ENCODE results near the gene GNG14. TPM values are rescaled to one million over a fixed set of nuclear protein-coding genes. Genes with fewer than 3 reads are reported as not detected.
A peak's percentile ranks its signal among the peaks of the same experiment; 100 is the strongest.
"Not testable (repeated sequence)": the region's sequence is repeated elsewhere in the genome, so short reads cannot be mapped to it uniquely, and the experiment has no call there.

The GNG14 gene
- total RNA-seq = not detected in 2 replicates

DNA sequence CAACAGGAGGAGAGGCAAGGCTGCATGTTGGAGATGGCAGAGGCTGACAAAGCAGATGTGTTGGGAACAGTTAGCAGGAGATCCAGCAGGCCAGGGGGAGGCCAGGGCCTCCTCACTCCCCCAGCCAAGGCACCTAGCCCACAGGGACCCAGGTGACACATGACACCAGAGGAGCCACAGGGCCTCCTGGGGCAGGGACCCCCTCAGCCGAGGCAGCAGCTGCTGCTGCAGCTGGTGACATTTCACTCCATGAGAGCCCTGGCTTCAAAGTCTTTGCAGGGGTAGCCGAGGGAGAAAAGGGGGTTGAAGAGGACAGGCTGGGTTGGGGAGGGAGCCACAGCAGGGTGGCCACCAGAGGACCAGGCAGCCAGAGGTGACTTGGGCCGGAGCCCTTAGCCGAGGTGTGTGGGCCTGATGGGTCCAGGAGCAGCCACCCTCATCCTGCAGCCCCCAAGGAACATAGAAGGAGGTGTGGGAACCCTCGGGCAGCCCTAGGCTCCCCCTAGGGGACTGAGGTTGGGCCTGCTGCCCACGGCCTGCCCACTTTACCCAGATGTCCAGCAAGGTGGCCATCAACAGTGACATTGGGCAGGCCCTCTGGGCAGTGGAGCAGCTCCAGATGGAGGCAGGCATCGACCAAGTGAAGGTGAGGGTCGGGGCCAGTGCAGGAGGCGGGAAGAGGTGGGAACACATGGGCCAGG is at the start of gene GNG14:
Gene GNG14 (plus strand): TSS at position 503 of the 701 bp plus-strand sequence. CDS start 51 bp downstream, at position 554.
- Histone ChIP-seq H3K36me3 (ENCODE audit: control insufficient read depth, insufficient read depth, low read length) (no peaks in the 10 kb centered on the region), H3K4me3 (ENCODE audit: low read depth, low read length) (no peak within 1 kb of the TSS), H3K27me3 (ENCODE audit: control insufficient read depth, insufficient read depth, low read length) (no peaks in the 10 kb centered on the region)
- TF ChIP-seq CTCF (IDR thresholded peaks at IDR 0.05; ENCODE audit: insufficient read depth, low read length, poor library complexity, severe bottlenecking) = no peak
- DNase-seq (ENCODE audit: low read depth) = no peak

GRCh38 chr19:12638611-12639182 is 49.1 kb upstream of the GNG14 start:
- H3K4me3 ChIP-seq (ENCODE audit: low read depth, low read length) = no peak overlapping the region
- DNase-seq (ENCODE audit: low read depth) = no peak
- no peak for TF ChIP-seq CTCF (IDR thresholded peaks at IDR 0.05; ENCODE audit: insufficient read depth, low read length, poor library complexity, severe bottlenecking)
- H3K36me3 ChIP-seq (ENCODE audit: control insufficient read depth, insufficient read depth, low read length) = no peaks in the 10 kb centered on the region
- H3K27me3 ChIP-seq (ENCODE audit: control insufficient read depth, insufficient read depth, low read length) = no peaks in the 10 kb centered on the region

DNA sequence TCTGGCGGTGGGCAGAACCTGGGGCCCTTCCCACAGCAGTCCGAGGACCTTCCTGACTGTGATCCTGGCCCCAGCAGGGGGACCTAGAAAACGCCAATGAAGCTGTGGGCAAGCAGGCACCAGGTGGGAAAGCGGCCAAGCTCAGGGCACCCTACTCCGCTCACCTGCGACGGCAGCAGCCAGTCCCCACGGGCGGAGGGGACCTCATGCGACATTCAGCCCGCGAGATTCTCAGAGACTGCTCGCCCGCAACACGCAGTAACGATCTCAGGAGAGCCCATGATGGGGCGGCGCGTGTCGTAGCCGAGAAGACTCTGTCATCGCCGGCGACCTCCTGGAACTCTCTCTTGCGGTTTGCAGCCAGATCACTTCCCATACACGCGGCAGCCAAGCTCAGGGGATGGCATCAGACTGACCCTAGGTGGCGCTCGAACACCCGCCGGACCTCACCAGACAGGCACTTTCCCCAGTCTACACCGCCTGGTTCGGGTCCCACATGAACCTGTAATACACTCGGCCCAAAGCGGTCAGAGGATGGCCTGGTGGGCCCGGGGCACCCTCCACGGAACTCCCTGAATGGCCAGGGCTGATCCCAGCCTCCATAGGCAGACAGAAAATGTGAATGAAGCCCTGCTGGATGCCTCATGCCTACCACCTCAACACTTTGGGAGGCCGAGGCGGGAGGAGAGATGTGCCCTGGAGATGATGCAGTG is 47.7 kb upstream of the GNG14 start:
- no peaks in the 10 kb centered on the region for H3K27me3 ChIP-seq (ENCODE audit: control insufficient read depth, insufficient read depth, low read length)
- peak; percentile 35 for DNase-seq (ENCODE audit: low read depth)
- peak; percentile 70 for TF ChIP-seq CTCF (IDR thresholded peaks at IDR 0.05; ENCODE audit: insufficient read depth, low read length, poor library complexity, severe bottlenecking)
- H3K4me3 ChIP-seq (ENCODE audit: low read depth, low read length) = no peak overlapping the region
- no peaks in the 10 kb centered on the region for H3K36me3 ChIP-seq (ENCODE audit: control insufficient read depth, insufficient read depth, low read length)

DNA sequence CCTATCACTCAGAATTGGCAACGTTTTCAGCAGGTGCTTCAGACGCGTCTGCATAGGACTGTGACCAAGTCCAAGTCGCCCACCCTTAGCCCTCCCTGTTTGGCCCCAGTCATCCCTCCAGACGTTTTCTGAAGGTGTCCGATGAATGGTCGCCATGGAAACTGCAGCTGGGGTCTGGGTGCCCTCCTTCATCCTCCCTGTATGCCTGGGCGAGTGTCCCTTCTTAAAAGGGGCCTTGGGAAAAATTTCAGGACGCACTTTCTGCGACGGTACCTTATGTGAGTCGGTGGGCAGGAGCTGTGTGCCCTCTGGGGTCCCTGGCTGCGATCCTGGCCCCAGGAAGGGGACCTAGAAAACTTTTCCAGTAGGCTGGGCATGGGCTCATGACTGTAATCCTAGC is 46.3 kb upstream of the GNG14 start:
- DNase-seq (ENCODE audit: low read depth) = no peak
- Histone ChIP-seq H3K36me3 (ENCODE audit: control insufficient read depth, insufficient read depth, low read length) (no peaks in the 10 kb centered on the region), H3K4me3 (ENCODE audit: low read depth, low read length) (no peak overlapping the region), H3K27me3 (ENCODE audit: control insufficient read depth, insufficient read depth, low read length) (no peaks in the 10 kb centered on the region)
- TF ChIP-seq CTCF (IDR thresholded peaks at IDR 0.05; ENCODE audit: insufficient read depth, low read length, poor library complexity, severe bottlenecking) = no peak

DNA sequence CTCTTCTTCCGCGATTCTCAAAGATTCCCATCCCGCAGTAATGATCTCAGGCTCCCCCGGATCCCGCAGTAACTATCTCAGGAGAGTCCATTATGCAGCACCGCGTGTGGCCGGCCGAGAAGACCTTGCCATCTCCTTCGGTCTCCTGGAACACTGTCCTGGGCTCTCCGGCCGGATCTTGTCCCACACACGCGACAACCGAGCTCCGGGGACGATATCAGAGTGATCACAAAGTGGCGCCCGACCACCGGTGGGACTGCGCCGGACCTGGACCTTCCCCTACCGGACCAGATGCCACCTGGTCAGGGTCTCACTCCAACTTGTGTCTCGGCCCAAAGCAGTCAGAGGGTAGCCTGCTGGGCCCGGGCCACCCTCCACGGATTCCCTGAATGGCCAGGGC is 45.3 kb upstream of the GNG14 start:
- TF ChIP-seq CTCF (IDR thresholded peaks at IDR 0.05; ENCODE audit: insufficient read depth, low read length, poor library complexity, severe bottlenecking) = no peak
- no peak overlapping the region for H3K4me3 ChIP-seq (ENCODE audit: low read depth, low read length)
- DNase-seq (ENCODE audit: low read depth) = no peak
- H3K27me3 ChIP-seq (ENCODE audit: control insufficient read depth, insufficient read depth, low read length) = no peaks in the 10 kb centered on the region
- H3K36me3 ChIP-seq (ENCODE audit: control insufficient read depth, insufficient read depth, low read length) = no peaks in the 10 kb centered on the region

- H3K36me3 ChIP-seq (ENCODE audit: control insufficient read depth, insufficient read depth, low read length) = not testable (repeated sequence)
These were observed 44.1 kb upstream of the GNG14 start for GRCh38 chr19:12643716-12644115.

More at GRCh38 chr19:12643716-12644115, 44.1 kb upstream of the GNG14 start:
- not testable (repeated sequence) for H3K27me3 ChIP-seq (ENCODE audit: control insufficient read depth, insufficient read depth, low read length); DNase-seq (ENCODE audit: low read depth); H3K4me3 ChIP-seq (ENCODE audit: low read depth, low read length)

All from kidney epithelial cell (primary cell).